Tibial nerve (tissue), 3 donors: Measurements from ENCODE around the gene SPDYE16.
"Not testable (repeated sequence)": the region's sequence is repeated elsewhere in the genome, so short reads cannot be mapped to it uniquely, and the experiment has no call there.

ENCODE experiments used
- CTCF ChIP-seq, 5 experiments: fragments of 200-600 bp in 3 of 5; fragments of 450-650 bp in 2 of 5; sonication (generic) in 3 of 5; IDR thresholded peaks; one replicate each; pipeline ENCODE4 v1.5.1; 2016 to 2019; ENCODE audit warnings: antibody characterized with exemption in 5 of 5, mild to moderate bottlenecking in 3 of 5, moderate library complexity in 2 of 5
- POLR2A ChIP-seq, 2 donors: fragments of 450-650 bp; IDR thresholded peaks; one replicate each; pipeline ENCODE4 v1.6.1; 2017; ENCODE audit warnings: antibody characterized with exemption in 2 of 2, mild to moderate bottlenecking in 2 of 2, moderate library complexity in 2 of 2

GRCh38 chr7:76511200-76511910 is 31.7 kb downstream of the SPDYE16 start:
- not testable (repeated sequence) for TF ChIP-seq CTCF, POLR2A (IDR thresholded peaks at IDR 0.05)
